Measurements from ENCODE around the gene SELENOM.

DNA sequence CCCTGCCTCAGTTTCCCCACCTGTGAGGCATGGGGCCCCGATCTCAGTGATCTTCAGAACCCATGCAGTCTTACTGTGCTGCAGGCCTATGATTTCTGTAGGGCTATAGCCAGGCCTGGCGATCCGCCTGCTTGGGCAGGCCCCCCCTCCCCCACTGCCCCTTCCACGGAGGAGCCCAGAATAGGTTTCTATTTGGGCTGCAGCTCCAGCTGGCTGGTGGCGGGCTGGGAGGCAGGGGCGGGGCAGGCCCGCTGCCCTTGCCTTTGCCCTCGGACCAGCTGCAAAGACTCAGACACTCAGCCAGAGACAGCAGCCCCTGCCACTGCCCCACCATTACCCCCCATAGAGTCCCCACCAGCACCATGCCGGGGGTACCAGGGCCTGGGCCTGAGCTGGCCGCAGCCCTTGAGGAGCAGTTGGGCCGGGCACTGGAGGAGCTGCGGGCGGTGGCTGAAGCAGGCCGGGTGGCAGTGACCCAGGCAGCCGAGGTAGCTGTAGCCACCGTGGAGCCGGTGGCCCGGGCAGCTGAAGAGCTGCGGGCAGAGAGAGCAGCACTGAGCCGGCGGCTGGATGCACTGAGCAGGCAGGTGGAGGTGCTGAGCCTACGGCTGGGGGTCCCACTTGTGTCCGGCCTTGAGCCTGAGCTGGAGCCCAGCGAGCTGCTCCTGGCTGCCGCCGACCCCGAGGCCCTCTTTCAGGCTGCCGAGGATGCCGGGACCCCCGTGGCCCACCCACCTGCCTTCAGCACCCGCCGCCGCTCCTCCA, 14.1 kb downstream of the SELENOM start:
- TF ChIP-seq POLR2AphosphoS5 (IDR thresholded peaks at IDR 0.05; ENCODE audit: borderline replicate concordance, low read depth, low read length), result no peak
- TF ChIP-seq EZH2 (IDR thresholded peaks at IDR 0.05), result no peak
- TF ChIP-seq FOXP2 (optimal IDR thresholded peaks at IDR 0.05; ENCODE audit: control extremely low read depth, extremely low read length, insufficient read depth), result no peak
